ENCODE measurements around the gene PRRT4. TPM values are rescaled to one million over a fixed set of nuclear protein-coding genes. Genes with fewer than 3 reads are reported as not detected.

PRRT4 gene
- total RNA-seq, 1 donor from 2014 or later = 0.54 TPM

DNA sequence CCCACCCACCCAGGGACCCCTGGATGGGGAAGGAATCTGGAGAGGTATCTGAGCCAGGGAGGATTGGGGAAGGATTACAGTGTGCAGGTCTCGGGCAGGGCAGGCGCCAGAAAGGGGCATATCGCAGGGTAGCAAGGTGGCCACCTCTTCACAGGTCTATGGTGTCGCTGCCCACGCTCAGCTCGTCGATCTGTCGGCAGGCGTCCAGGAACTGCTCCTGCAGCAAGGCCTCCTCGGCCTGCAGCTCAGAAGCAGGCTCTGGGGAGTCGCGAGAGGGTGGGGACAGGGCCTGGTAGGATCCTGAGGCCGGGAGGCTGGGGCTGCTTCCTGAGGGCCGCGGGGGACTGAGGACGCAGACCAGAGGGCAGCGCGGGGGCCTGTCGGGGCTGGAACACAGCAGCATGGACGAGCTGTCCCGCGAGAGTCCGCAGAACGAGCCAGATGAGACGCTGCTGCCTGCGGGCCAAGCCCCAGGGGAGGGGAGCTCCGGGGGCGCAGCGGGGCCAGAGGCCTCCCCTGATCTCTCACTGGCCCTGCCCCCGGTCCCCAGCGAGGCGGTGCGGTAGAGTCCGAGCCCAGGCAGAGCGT is 10.7 kb downstream of the PRRT4 start:
- no peak for TF ChIP-seq CTCF (IDR thresholded peaks at IDR 0.05)
- H3K27me3 Mint-ChIP-seq (ENCODE audit: unreplicated experiment) = peaks cover 39% of the 10 kb centered on the region
- no peaks in the 10 kb centered on the region for H3K9me3 Mint-ChIP-seq (ENCODE audit: unreplicated experiment)
- H3K36me3 Mint-ChIP-seq (ENCODE audit: unreplicated experiment) = no peaks in the 10 kb centered on the region
- no peak overlapping the region for H3K4me3 Mint-ChIP-seq (ENCODE audit: unreplicated experiment)
- no peak overlapping the region for H3K27ac Mint-ChIP-seq (ENCODE audit: unreplicated experiment)
- DNase-seq (ENCODE audit: extremely low spot score, unreplicated experiment) = peak; percentile 82
- no peaks in the 10 kb centered on the region for H3K4me1 Mint-ChIP-seq (ENCODE audit: unreplicated experiment)

DNA sequence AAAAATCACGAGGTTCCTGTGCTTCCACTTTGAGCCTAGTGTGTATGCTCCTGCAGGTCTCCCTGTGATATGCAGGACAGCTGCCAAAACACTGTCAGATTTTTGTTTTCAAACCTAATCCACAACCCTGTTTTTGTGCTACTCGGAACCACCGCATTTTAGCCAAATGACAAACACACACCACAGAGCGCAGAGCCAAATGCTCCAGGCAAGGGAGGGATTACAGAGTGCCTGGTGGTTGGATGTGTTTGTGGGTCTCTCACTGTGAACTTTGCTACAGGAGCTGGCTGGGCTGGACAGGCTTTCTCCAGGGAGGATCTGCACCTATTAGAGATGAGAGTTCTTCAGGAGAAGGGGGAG is 12.0 kb downstream of the PRRT4 start:
- no peaks in the 10 kb centered on the region for H3K36me3 Mint-ChIP-seq (ENCODE audit: unreplicated experiment)
- no peaks in the 10 kb centered on the region for H3K4me1 Mint-ChIP-seq (ENCODE audit: unreplicated experiment)
- H3K9me3 Mint-ChIP-seq (ENCODE audit: unreplicated experiment) = no peaks in the 10 kb centered on the region
- TF ChIP-seq CTCF (IDR thresholded peaks at IDR 0.05) = no peak
- no peak overlapping the region for H3K27ac Mint-ChIP-seq (ENCODE audit: unreplicated experiment)
- DNase-seq (ENCODE audit: extremely low spot score, unreplicated experiment) = peak; percentile 48
- H3K4me3 Mint-ChIP-seq (ENCODE audit: unreplicated experiment) = no peak overlapping the region
- peaks cover 35% of the 10 kb centered on the region for H3K27me3 Mint-ChIP-seq (ENCODE audit: unreplicated experiment)

DNA sequence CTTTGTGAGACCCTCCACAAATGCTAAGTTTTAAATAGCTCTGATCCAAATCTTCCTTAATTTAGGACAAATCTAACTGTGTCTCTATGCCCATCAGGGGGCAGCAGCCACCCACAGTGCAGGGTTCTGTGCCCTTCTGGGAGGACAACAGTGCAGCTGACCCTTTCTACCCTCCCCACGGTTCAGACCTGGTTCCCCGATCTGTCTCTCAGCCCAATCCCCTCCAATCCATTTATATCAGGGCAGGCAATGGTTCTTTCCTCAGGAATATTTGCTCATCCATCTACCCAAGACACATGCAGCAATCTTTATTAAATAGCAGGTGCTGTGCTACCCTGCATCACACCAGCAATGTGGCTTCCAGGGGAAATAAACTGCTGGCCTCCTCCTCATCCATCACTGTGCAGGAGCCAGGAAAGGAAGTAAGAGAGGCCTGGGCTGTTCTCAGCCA is 13.8 kb downstream of the PRRT4 start:
- peak; percentile 79 for TF ChIP-seq CTCF (IDR thresholded peaks at IDR 0.05)
- H3K9me3 Mint-ChIP-seq (ENCODE audit: unreplicated experiment) = no peaks in the 10 kb centered on the region
- no peaks in the 10 kb centered on the region for H3K36me3 Mint-ChIP-seq (ENCODE audit: unreplicated experiment)
- peaks cover 8% of the 10 kb centered on the region for H3K4me1 Mint-ChIP-seq (ENCODE audit: unreplicated experiment)
- no peak overlapping the region for H3K4me3 Mint-ChIP-seq (ENCODE audit: unreplicated experiment)
- DNase-seq (ENCODE audit: extremely low spot score, unreplicated experiment) = no peak
- H3K27ac Mint-ChIP-seq (ENCODE audit: unreplicated experiment) = no peak overlapping the region
- peaks cover 20% of the 10 kb centered on the region for H3K27me3 Mint-ChIP-seq (ENCODE audit: unreplicated experiment)

GRCh38 chr7:128344431-128344774 is 17.1 kb downstream of the PRRT4 start:
- no peak overlapping the region for H3K4me3 Mint-ChIP-seq (ENCODE audit: unreplicated experiment)
- H3K4me1 Mint-ChIP-seq (ENCODE audit: unreplicated experiment) = peaks cover 24% of the 10 kb centered on the region
- no peak overlapping the region for H3K27ac Mint-ChIP-seq (ENCODE audit: unreplicated experiment)
- TF ChIP-seq CTCF (IDR thresholded peaks at IDR 0.05) = no peak
- no peak for DNase-seq (ENCODE audit: extremely low spot score, unreplicated experiment)
- no peaks in the 10 kb centered on the region for H3K9me3 Mint-ChIP-seq (ENCODE audit: unreplicated experiment)
- H3K36me3 Mint-ChIP-seq (ENCODE audit: unreplicated experiment) = no peaks in the 10 kb centered on the region
- peaks cover 14% of the 10 kb centered on the region for H3K27me3 Mint-ChIP-seq (ENCODE audit: unreplicated experiment)

GRCh38 chr7:128343554-128344430 is 17.7 kb downstream of the PRRT4 start, which contains the start of gene RBM28:
Gene RBM28, minus strand, starts transcription at chr7:128343908. Its CDS starts 115 bp downstream, at chr7:128343793.
- Mint-ChIP-seq H3K4me1 (ENCODE audit: unreplicated experiment) (peaks cover 24% of the 10 kb centered on the region), H3K27ac (ENCODE audit: unreplicated experiment) (peak within 1 kb of the TSS; percentile 96), H3K9me3 (ENCODE audit: unreplicated experiment) (no peaks in the 10 kb centered on the region), H3K27me3 (ENCODE audit: unreplicated experiment) (peaks cover 8% of the 10 kb centered on the region), H3K4me3 (ENCODE audit: unreplicated experiment) (peak within 1 kb of the TSS; percentile 95), H3K36me3 (ENCODE audit: unreplicated experiment) (no peaks in the 10 kb centered on the region)
- TF ChIP-seq CTCF (IDR thresholded peaks at IDR 0.05) = no peak
- peak; percentile 96 for DNase-seq (ENCODE audit: extremely low spot score, unreplicated experiment)
